Brain microvascular endothelial cell (primary cell): ENCODE results near the gene BARX2.

Source experiments
- DNase-seq: peaks from one replicate; pipeline ENCODE4 v3.0.0-alpha.2; 2020
- H3K27ac ChIP-seq: fragments of 250-450 bp; sonication (Bioruptor Pico); 2 replicates; pipeline ENCODE4 v1.5.1; 2020; ENCODE audit warnings: mild to moderate bottlenecking, moderate library complexity
- H3K27me3 ChIP-seq: fragments of 250-450 bp; sonication (Bioruptor Pico); replicated peaks from 2 replicates; pipeline ENCODE4 v1.5.1; 2020; ENCODE audit warnings: mild to moderate bottlenecking
- H3K36me3 ChIP-seq: fragments of 250-450 bp; sonication (Bioruptor Pico); replicated peaks from 2 replicates; pipeline ENCODE4 v1.5.1; 2020; ENCODE audit warnings: mild to moderate bottlenecking
- H3K4me3 ChIP-seq: 2 replicates; pipeline ENCODE4 v1.5.1; 2011; ENCODE audit warnings: low read depth, mild to moderate bottlenecking, control low read depth, low read length, moderate library complexity
- CTCF ChIP-seq: IDR thresholded peaks from 2 replicates; pipeline ENCODE4 v1.5.1; 2011; ENCODE audit warnings: low read depth, mild to moderate bottlenecking, moderate library complexity, low read length, control low read depth, inconsistent platforms; ENCODE audit errors: missing control alignments
- in situ Hi-C: cut with HindIII; loops from 2 replicates; pipeline ENCODE4 v1.10.0; 2017; ENCODE audit warnings: low sequenced_read_pairs, low pct_ligation_motif_present

BARX2 gene

DNA sequence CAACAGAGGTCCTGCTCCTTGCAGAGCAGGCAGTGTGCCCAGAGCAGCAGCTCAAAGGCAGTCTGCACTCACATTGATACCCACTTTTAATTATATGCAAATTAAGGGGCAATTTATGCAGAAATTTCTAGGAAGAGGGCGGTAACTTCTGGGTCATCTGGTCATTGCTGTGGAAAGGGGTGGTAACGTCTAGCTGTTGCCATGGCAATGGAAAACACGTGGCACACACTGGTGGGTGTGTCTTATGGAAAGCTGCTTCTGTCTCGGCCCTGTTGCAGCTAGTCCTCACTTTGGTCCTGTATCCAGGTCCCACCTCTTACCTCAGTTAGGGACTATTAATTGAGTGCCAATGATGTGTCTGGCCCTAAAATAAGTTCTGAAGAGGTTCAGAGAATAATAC lies 36.8 kb downstream of the BARX2 start:
- no peaks in the 10 kb centered on the region for H3K27me3 ChIP-seq
- in situ Hi-C loops = no loop called here
- no peak for DNase-seq
- no peak overlapping the region for H3K27ac ChIP-seq
- TF ChIP-seq CTCF = no peak
- H3K36me3 ChIP-seq = no peaks in the 10 kb centered on the region
- no peak overlapping the region for H3K4me3 ChIP-seq

DNA sequence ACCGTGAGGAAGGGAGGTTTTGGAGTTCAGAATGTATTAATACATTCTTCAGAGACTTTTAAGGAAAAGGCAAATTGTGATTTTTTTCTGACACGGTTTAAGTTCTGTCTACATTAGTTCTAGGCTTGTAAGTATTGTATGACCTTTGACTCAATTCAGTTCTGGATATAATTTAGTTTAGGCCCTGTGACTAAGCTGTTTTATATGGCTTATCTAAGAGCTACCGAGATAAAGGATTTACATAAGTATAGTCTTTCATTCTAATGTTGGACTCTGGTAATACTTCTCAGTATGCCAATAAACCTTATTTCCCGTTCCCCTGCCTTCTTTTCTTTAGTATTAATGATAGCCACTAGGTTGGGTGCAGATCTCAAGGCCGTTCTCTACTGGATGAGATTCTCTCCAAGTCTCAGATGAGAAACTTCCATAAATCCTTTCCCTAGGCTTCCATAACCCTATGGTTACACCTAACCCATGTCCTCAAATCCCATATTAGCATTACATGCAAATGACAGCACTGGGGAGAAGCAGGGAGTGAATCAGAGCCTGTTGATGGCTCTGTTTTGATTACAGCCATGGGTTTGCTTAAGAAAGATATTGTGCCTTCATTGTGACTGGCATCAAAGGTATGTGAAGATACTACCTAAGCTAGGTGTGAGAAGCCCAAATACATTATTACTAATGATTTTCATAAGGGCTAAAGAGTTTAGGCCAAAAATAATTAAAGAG lies 38.7 kb downstream of the BARX2 start:
- DNase-seq = no peak
- no peaks in the 10 kb centered on the region for H3K27me3 ChIP-seq
- no peak overlapping the region for H3K4me3 ChIP-seq
- in situ Hi-C loops = no loop called here
- no peak overlapping the region for H3K27ac ChIP-seq
- TF ChIP-seq CTCF = no peak
- no peaks in the 10 kb centered on the region for H3K36me3 ChIP-seq

DNA sequence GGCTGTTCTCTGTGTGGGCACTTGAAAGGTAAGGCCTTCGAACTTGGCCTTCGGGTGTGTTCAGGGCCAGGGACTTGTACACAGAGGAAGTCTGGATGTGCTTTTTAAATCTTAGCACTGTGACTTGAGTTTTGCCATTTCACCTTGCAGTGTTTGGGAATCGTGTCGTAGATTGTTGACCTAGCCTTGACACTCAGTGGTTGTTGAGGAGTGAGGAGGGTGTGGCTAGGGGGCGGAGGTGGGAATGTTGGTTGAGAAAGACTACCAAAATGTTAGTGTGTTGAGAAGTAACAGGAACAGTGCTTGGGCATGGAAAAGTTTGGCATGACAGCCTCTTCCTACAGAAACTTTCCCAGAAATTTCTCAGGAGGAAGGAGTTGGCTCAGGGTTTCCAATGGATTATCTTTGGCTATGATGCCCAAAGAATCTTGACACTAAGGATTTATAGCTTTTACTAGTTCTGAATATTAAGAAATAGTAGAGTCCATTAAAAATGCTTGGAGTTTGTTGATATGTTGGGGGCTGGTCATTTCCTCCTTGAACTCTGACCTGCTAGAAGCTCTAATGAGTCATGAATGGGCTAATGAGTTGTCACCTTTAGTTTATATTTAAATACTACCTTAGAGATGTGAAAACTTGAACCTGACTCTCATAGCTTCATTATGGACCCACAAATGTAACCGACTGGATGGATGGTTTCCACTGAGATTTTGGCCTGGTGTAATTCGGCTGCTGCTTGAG lies 40.6 kb downstream of the BARX2 start:
- H3K36me3 ChIP-seq = no peaks in the 10 kb centered on the region
- no peak for TF ChIP-seq CTCF
- H3K27me3 ChIP-seq = no peaks in the 10 kb centered on the region
- in situ Hi-C loops = no loop called here
- H3K27ac ChIP-seq = no peak overlapping the region
- no peak for DNase-seq
- no peak overlapping the region for H3K4me3 ChIP-seq

DNA sequence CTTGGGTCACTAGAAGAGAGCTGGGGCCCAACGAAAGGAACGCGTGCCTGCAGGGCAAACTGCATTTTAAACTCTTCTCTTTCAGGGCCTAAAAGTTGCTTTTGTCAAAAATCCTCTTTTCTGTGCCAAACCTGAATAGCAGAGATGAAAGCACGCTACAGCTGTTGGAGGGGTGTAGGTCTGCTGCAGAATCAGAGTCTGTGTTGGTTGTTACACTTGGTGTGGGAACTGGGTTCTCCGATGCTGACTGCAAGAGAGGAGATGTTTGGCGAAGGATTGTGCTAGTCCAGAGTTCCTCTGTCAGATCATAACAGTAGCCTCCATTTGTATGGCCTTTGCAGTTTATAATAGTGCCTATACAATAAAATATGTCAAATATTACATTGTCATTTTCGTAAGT lies 41.8 kb downstream of the BARX2 start:
- Histone ChIP-seq H3K27ac (no peak overlapping the region), H3K36me3 (no peaks in the 10 kb centered on the region), H3K27me3 (no peaks in the 10 kb centered on the region), H3K4me3 (no peak overlapping the region)
- DNase-seq = no peak
- TF ChIP-seq CTCF = no peak
- in situ Hi-C loops = no loop called here

- no peak overlapping the region for H3K4me3 ChIP-seq
- no peak overlapping the region for H3K27ac ChIP-seq
- no peak for DNase-seq
- TF ChIP-seq CTCF = no peak
- no peaks in the 10 kb centered on the region for H3K27me3 ChIP-seq
- in situ Hi-C loops = no loop called here
- no peaks in the 10 kb centered on the region for H3K36me3 ChIP-seq
These were observed 42.4 kb downstream of the BARX2 start for GRCh38 chr11:129418039-129418438.

DNA sequence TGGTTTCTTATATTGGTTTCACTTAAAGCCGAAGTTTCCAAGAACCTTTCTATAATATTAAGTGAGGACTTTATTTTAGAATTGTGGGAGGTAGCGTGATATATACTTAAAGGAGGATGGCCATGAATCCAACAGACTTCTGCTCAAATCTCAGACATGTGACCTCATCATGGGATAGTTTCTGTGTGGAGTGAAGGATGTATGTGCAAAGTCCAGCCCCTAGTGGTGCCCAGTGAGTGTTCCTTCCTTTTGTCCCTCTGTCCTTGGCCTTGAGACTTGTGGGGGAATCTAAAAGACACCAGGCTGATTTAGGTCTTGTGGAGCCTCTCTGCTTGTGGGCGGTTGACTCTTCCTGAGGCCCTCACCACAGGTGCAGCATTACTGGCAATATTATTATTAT lies 43.7 kb downstream of the BARX2 start:
- Histone ChIP-seq H3K4me3 (no peak overlapping the region), H3K27ac (no peak overlapping the region), H3K36me3 (no peaks in the 10 kb centered on the region), H3K27me3 (no peaks in the 10 kb centered on the region)
- in situ Hi-C loops = no loop called here
- no peak for TF ChIP-seq CTCF
- DNase-seq = no peak
